ENCODE results near the gene HOPX. TPM values are rescaled to one million over a fixed set of nuclear protein-coding genes. Genes with fewer than 3 reads are reported as not detected.
"Not testable (repeated sequence)": the region's sequence is repeated elsewhere in the genome, so short reads cannot be mapped to it uniquely, and the experiment has no call there.

Gene HOPX
- total RNA-seq, 3 donors from 2014 or later (not counting 1 experiment from before 2014, with no cell fraction given) = 152 to 240 (median 167) TPM

DNA sequence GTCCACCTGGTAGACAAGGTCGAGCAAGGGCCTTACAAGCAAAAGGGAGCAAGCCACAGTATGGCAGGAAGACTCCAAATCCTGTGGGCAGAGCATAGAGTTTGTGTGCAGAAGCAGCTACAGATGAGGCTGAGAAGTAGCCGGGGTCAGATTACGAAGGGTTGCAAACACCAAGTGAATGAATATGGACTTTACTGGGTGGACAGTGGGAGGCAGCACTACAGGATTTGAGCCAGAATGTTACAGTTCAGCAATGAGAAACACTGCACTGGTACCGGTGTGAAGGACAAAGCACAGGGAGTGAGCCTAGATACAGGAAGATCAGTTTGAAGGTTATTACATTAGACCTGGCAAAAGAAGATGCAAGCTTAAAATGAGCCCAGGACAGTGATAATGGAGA lies 46.1 kb upstream of the HOPX start:
- Histone ChIP-seq H3K36me3 (ENCODE audit: control insufficient read depth, insufficient read depth, low read length) (no peaks in the 10 kb centered on the region), H3K4me3 (ENCODE audit: low read length) (no peak overlapping the region), H3K27ac (ENCODE audit: low read length) (no peak overlapping the region), H3K4me1 (ENCODE audit: control insufficient read depth, insufficient read depth, low read length) (no peaks in the 10 kb centered on the region), H3K27me3 (ENCODE audit: control insufficient read depth, insufficient read depth, low read length) (no peaks in the 10 kb centered on the region), H3K9me3 (ENCODE audit: control insufficient read depth, insufficient read depth, low read length) (no peaks in the 10 kb centered on the region)
- H3K4me1 Mint-ChIP-seq = peaks cover 0 to 5% of the 10 kb centered on the region in 2 donors
- H3K36me3 Mint-ChIP-seq = no peaks in the 10 kb centered on the region
- intact Hi-C loops (cut with micrococcal nuclease) = no loop called here
- TF ChIP-seq, protein P1, sequence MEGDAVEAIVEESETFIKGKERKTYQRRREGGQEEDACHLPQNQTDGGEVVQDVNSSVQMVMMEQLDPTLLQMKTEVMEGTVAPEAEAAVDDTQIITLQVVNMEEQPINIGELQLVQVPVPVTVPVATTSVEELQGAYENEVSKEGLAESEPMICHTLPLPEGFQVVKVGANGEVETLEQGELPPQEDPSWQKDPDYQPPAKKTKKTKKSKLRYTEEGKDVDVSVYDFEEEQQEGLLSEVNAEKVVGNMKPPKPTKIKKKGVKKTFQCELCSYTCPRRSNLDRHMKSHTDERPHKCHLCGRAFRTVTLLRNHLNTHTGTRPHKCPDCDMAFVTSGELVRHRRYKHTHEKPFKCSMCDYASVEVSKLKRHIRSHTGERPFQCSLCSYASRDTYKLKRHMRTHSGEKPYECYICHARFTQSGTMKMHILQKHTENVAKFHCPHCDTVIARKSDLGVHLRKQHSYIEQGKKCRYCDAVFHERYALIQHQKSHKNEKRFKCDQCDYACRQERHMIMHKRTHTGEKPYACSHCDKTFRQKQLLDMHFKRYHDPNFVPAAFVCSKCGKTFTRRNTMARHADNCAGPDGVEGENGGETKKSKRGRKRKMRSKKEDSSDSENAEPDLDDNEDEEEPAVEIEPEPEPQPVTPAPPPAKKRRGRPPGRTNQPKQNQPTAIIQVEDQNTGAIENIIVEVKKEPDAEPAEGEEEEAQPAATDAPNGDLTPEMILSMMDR (IDR thresholded peaks at IDR 0.05) = no peak
- no peaks in the 10 kb centered on the region for H3K27me3 Mint-ChIP-seq (ENCODE audit: low read depth in 2 of 2)
- DNase-seq (no peak), ATAC-seq (no peak)
- no peak overlapping the region for H3K4me3 Mint-ChIP-seq
- no peak overlapping the region for H3K27ac Mint-ChIP-seq
- 78% methylated on average over 4 of the region's 4 CpGs for WGBS (ENCODE audit: insufficient coverage)
- H3K9me3 Mint-ChIP-seq = no peaks in the 10 kb centered on the region

DNA sequence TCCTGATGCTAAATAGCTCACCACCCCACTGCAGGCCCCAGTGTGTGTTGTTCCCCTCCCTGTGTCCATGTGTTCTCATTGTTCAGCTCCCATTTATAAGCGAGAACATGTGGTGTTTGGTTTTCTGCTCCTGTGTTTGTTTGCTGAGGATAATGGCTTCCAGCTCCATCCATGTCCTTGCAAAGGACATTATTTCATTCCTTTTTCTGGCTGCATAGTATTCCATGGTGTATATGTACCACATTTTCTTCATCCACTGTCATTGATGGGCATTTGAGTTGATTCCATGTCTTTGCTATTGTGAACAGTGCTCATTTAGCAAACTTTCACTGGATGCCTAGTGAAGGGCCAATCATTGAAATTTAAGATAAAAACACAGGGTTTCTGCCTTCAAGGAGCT lies 45.5 kb upstream of the HOPX start:
- H3K27me3 Mint-ChIP-seq (ENCODE audit: low read depth in 2 of 2); intact Hi-C loops (cut with micrococcal nuclease); H3K9me3 Mint-ChIP-seq; H3K4me1 ChIP-seq (ENCODE audit: control insufficient read depth, insufficient read depth, low read length); H3K27ac ChIP-seq (ENCODE audit: low read length); ATAC-seq; DNase-seq; H3K36me3 ChIP-seq (ENCODE audit: control insufficient read depth, insufficient read depth, low read length); H3K9me3 ChIP-seq (ENCODE audit: control insufficient read depth, insufficient read depth, low read length); H3K4me3 ChIP-seq (ENCODE audit: low read length); H3K27ac Mint-ChIP-seq; H3K4me3 Mint-ChIP-seq; H3K27me3 ChIP-seq (ENCODE audit: control insufficient read depth, insufficient read depth, low read length); H3K36me3 Mint-ChIP-seq; H3K4me1 Mint-ChIP-seq: not testable (repeated sequence)
- WGBS (ENCODE audit: insufficient coverage) = no CpG with 5 or more reads among the region's 1 CpG

DNA sequence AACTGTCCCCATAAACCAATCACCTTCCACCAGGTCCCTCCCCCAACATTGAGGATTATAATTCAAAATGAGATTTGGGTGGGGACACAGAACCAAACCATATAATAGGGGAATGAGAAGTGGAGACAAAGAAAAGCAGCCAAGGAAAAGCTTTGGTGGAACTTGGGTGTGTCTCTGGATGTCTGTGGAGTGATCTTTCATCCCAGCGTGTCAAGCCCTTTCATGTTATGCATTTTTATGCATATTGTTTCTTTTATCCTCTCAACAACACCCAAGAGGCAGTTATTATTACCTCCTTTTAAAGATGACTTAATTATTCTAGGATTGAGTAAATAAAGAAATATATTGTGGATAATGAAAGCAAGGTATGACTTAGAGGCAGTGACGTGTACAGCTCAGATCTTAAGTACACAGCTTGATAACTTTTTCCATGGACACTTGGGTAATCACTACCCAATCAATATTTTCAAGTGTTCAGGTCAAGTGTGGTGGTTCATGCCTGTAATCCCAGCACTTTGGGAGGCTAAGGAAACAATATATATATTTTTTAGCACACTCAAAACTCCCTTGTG lies 42.6 kb upstream of the HOPX start:
- Histone ChIP-seq H3K27me3 (ENCODE audit: control insufficient read depth, insufficient read depth, low read length) (no peaks in the 10 kb centered on the region), H3K4me1 (ENCODE audit: control insufficient read depth, insufficient read depth, low read length) (no peaks in the 10 kb centered on the region), H3K27ac (ENCODE audit: low read length) (no peak overlapping the region), H3K4me3 (ENCODE audit: low read length) (no peak overlapping the region), H3K9me3 (ENCODE audit: control insufficient read depth, insufficient read depth, low read length) (no peaks in the 10 kb centered on the region), H3K36me3 (ENCODE audit: control insufficient read depth, insufficient read depth, low read length) (no peaks in the 10 kb centered on the region)
- intact Hi-C loops (cut with micrococcal nuclease) = no loop called here
- Mint-ChIP-seq H3K36me3 (no peaks in the 10 kb centered on the region), H3K27ac (no peak overlapping the region), H3K4me3 (no peak overlapping the region), H3K9me3 (no peaks in the 10 kb centered on the region), H3K27me3 (ENCODE audit: low read depth in 2 of 2) (no peaks in the 10 kb centered on the region), H3K4me1 (peaks cover 0 to 9% of the 10 kb centered on the region in 2 donors)
- ATAC-seq (no peak), DNase-seq (no peak)
- TF ChIP-seq, protein P1 (IDR thresholded peaks at IDR 0.05) = no peak
- no CpG with 5 or more reads among the region's 2 CpGs for WGBS (ENCODE audit: insufficient coverage)

DNA sequence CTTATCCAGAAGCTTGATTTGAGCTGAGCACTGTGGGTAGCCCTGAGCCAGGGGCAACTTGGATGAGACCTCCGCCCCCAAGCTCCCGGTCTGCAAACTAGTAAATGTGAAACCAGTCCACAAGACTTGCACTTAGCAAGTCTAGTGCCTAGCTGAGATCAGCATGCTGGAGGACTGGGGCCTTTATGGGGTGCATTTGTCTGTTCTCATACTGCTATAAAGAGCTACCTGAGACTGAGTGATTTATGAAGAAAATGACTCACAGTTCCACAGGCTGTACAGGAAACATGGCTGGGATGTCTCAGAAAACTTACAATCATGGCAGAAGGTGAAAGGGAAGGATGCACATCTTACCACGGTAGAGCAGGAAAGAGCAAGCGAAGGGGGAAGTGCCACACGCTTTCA lies 42.1 kb upstream of the HOPX start:
- H3K4me1 Mint-ChIP-seq = peaks cover 0 to 9% of the 10 kb centered on the region in 2 donors
- Histone ChIP-seq H3K36me3 (ENCODE audit: control insufficient read depth, insufficient read depth, low read length) (no peaks in the 10 kb centered on the region), H3K4me3 (ENCODE audit: low read length) (no peak overlapping the region), H3K27ac (ENCODE audit: low read length) (no peak overlapping the region), H3K27me3 (ENCODE audit: control insufficient read depth, insufficient read depth, low read length) (no peaks in the 10 kb centered on the region), H3K9me3 (ENCODE audit: control insufficient read depth, insufficient read depth, low read length) (no peaks in the 10 kb centered on the region), H3K4me1 (ENCODE audit: control insufficient read depth, insufficient read depth, low read length) (no peaks in the 10 kb centered on the region)
- no peak overlapping the region for H3K4me3 Mint-ChIP-seq
- WGBS (ENCODE audit: insufficient coverage) = 60% methylated on average over 5 of the region's 5 CpGs
- H3K36me3 Mint-ChIP-seq = no peaks in the 10 kb centered on the region
- no peak overlapping the region for H3K27ac Mint-ChIP-seq
- intact Hi-C loops (cut with micrococcal nuclease) = no loop called here
- no peaks in the 10 kb centered on the region for H3K9me3 Mint-ChIP-seq
- TF ChIP-seq, protein P1 (IDR thresholded peaks at IDR 0.05) = no peak
- peak in 1 of 2 donors; percentile 5 for DNase-seq
- ATAC-seq = no peak
- H3K27me3 Mint-ChIP-seq (ENCODE audit: low read depth in 2 of 2) = no peaks in the 10 kb centered on the region
